Activated CD8-positive, alpha-beta memory T cell treated with anti-CD3 and anti-CD28 coated beads, Interleukin-2, amount 50 U/mL, for 24 hours (primary cell): Measurements from ENCODE around the gene SCYGR3.

Experiments
- DNase-seq: peaks from one replicate; pipeline ENCODE4 v3.0.0-alpha.2; 2020; ENCODE audit errors: extremely low read depth

SCYGR3 gene

GRCh38 chr2:227614740-227615139 lies at the start of gene SCYGR3:
SCYGR3 (minus strand) TSS chr2:227614840; CDS start chr2:227614840, 0 bp downstream.
- no peak for DNase-seq

GRCh38 chr2:227661827-227662226 lies 47.2 kb upstream of the SCYGR3 start:
- no peak for DNase-seq

GRCh38 chr2:227661025-227661649 lies 46.5 kb upstream of the SCYGR3 start:
- no peak for DNase-seq

- no peak for DNase-seq
Measured at GRCh38 chr2:227657199-227657845, 42.7 kb upstream of the SCYGR3 start.

GRCh38 chr2:227655454-227655853 lies 40.8 kb upstream of the SCYGR3 start:
- no peak for DNase-seq

GRCh38 chr2:227654426-227654825 lies 39.8 kb upstream of the SCYGR3 start:
- DNase-seq, result no peak

GRCh38 chr2:227653419-227653818 lies 38.8 kb upstream of the SCYGR3 start:
- DNase-seq, result no peak

- no peak for DNase-seq
Measured at GRCh38 chr2:227643990-227644551, 29.4 kb upstream of the SCYGR3 start.

GRCh38 chr2:227642656-227643055 lies 28.0 kb upstream of the SCYGR3 start:
- no peak for DNase-seq

- no peak for DNase-seq
Measured at GRCh38 chr2:227634201-227634600, 19.6 kb upstream of the SCYGR3 start.

GRCh38 chr2:227632827-227633226 lies 18.2 kb upstream of the SCYGR3 start:
- DNase-seq, result no peak

GRCh38 chr2:227630322-227630721 lies 15.7 kb upstream of the SCYGR3 start:
- no peak for DNase-seq

- no peak for DNase-seq
Measured at GRCh38 chr2:227629435-227629834, 14.8 kb upstream of the SCYGR3 start.

- no peak for DNase-seq
Measured at GRCh38 chr2:227627769-227628168, 13.1 kb upstream of the SCYGR3 start.

- no peak for DNase-seq
Measured at GRCh38 chr2:227626580-227627151, 12.0 kb upstream of the SCYGR3 start.

GRCh38 chr2:227625420-227625819 lies 10.8 kb upstream of the SCYGR3 start:
- no peak for DNase-seq

- DNase-seq, result no peak
Measured at GRCh38 chr2:227623226-227623625, 8.6 kb upstream of the SCYGR3 start.

- no peak for DNase-seq
Measured at GRCh38 chr2:227617316-227618230, 2.9 kb upstream of the SCYGR3 start, which contains the start of gene SCYGR4. SCYGR4 (plus strand) TSS chr2:227617498; CDS start chr2:227617498, 0 bp downstream.

- DNase-seq, result no peak
Measured at GRCh38 chr2:227616631-227617030, 2.0 kb upstream of the SCYGR3 start.

GRCh38 chr2:227615906-227616305 lies 1.3 kb upstream of the SCYGR3 start:
- no peak for DNase-seq

GRCh38 chr2:227615181-227615580 lies 541 bp upstream of the SCYGR3 start:
- DNase-seq, result no peak

- no peak for DNase-seq
Measured at GRCh38 chr2:227614246-227614645, 394 bp downstream of the SCYGR3 start.
